K562 (cell line): ENCODE results near the gene KLHL22. TPM values are rescaled to one million over a fixed set of nuclear protein-coding genes. Genes with fewer than 3 reads are reported as not detected.
A peak's percentile ranks its signal among the peaks of the same experiment; 100 is the strongest.

ENCODE experiments used
- ATAC-seq: fragments of 200-7000 bp; cut with Tn5 transposase; 3 replicates; pipeline ENCODE4 v1.9.1; 2020; ENCODE audit warnings: moderate library complexity
- BruUV-seq: library from RNA; stranded (reverse); fragments of 400-500 nt; replicated peaks from 2 replicates; lab custom pipeline; 2021; lab: Mats Ljungman, UMichigan
- CTCF ChIA-PET: fragments of 300-600 bp; formaldehyde crosslinking; extraction: SDS; loops from one replicate; lab custom pipeline; 2021; ENCODE audit warnings: low intra/inter-chr PET ratio; lab: Yijun Ruan, JAX
- POLR2A ChIA-PET: fragments of 300-600, 350-650 bp; sonication (Branson Sonifier 250); formaldehyde crosslinking; extraction: SDS; loops from one replicate; lab custom pipeline; 2021; ENCODE audit warnings: antibody characterized with exemption, inconsistent platforms; lab: Yijun Ruan, JAX
- DNase-seq, 4 experiments: peaks; one replicate each; pipeline versions ENCODE4 v3.0.0 to v3.0.0-alpha.2; 2011 to 2018; ENCODE audit warnings: low spot score in 3 of 4, mixed read lengths in 3 of 4; ENCODE audit errors: extremely low read depth in 1 of 4
- FAIRE-seq: peaks from 2 replicates; lab custom pipeline; 2011; peaks lifted over from hg19 to GRCh38; lab: Jason Lieb, UNC
- H2AFZ ChIP-seq: 2 replicates; pipeline ENCODE4 v1.6.0; 2011; ENCODE audit warnings: low read depth, low read length, control low read depth, inconsistent platforms
- H3K27ac ChIP-seq: fragments of 200-600 bp; 3 replicates; pipeline ENCODE4 v1.8.0; 2011; ENCODE audit warnings: low read depth, mild to moderate bottlenecking, control low read depth, inconsistent platforms, low read length, moderate library complexity, mixed read lengths; ENCODE audit errors: extremely low read depth
- H3K27me3 ChIP-seq, 2 experiments: fragments of 300-600 bp in 1 of 2; 2 replicates in 1 of 2; 3 replicates in 1 of 2; pipeline versions ENCODE4 v1.6.0 to v1.8.0; 2011; ENCODE audit warnings: inconsistent platforms in 2 of 2, low read length in 2 of 2, mild to moderate bottlenecking in 1 of 2, mixed read lengths in 1 of 2, moderate library complexity in 1 of 2; ENCODE audit not compliant: control insufficient read depth in 2 of 2, insufficient read depth in 2 of 2
- H3K36me3 ChIP-seq: fragments of 300-600 bp; 3 replicates; pipeline ENCODE4 v1.8.0; 2011; ENCODE audit warnings: mild to moderate bottlenecking, low read length, inconsistent platforms; ENCODE audit not compliant: control insufficient read depth, insufficient read depth
- H3K4me1 ChIP-seq, 2 experiments: fragments of 200-600 bp in 1 of 2; replicated peaks in 1 of 2; 2 replicates in 1 of 2; 3 replicates in 1 of 2; pipeline versions ENCODE4 v1.5.1 to v1.8.0; 2011; ENCODE audit warnings: inconsistent platforms in 2 of 2, low read length in 2 of 2, mild to moderate bottlenecking in 1 of 2, mixed read lengths in 1 of 2, moderate library complexity in 1 of 2; ENCODE audit not compliant: control insufficient read depth in 2 of 2, insufficient read depth in 2 of 2
- H3K4me2 ChIP-seq: 2 replicates; pipeline ENCODE4 v1.6.1; 2011; ENCODE audit warnings: low read length, control low read depth, inconsistent platforms, mixed read lengths; ENCODE audit not compliant: insufficient read depth
- H3K4me3 ChIP-seq: fragments of 200-600 bp; sonication (generic), shearing (Covaris generic); 2 replicates; pipeline ENCODE4 v1.5.1; 2016; ENCODE audit warnings: control low read depth, inconsistent platforms
- H3K79me2 ChIP-seq: fragments of 200-600 bp; 3 replicates; pipeline ENCODE4 v1.8.0; 2011; ENCODE audit warnings: low read length, inconsistent platforms; ENCODE audit not compliant: control insufficient read depth, insufficient read depth
- H3K9ac ChIP-seq, 2 experiments: 2 replicates each; pipeline versions ENCODE4 v1.6.0 to v1.6.1; 2011; ENCODE audit warnings: low read depth in 2 of 2, low read length in 2 of 2, control low read depth in 1 of 2, inconsistent platforms in 1 of 2, mild to moderate bottlenecking in 1 of 2, mixed read lengths in 1 of 2; ENCODE audit not compliant: insufficient read depth in 1 of 2
- H3K9me1 ChIP-seq: one replicate; pipeline ENCODE4 v1.6.0; 2011; ENCODE audit warnings: inconsistent platforms, mild to moderate bottlenecking, low read length, moderate library complexity; ENCODE audit not compliant: control insufficient read depth, insufficient read depth
- H3K9me3 ChIP-seq: replicated peaks from 2 replicates; pipeline ENCODE4 v1.5.1; 2011; ENCODE audit warnings: low read depth, low read length, inconsistent platforms; ENCODE audit not compliant: control insufficient read depth, insufficient read depth
- H4K20me1 ChIP-seq: replicated peaks from 2 replicates; pipeline ENCODE4 v1.6.1; 2011; ENCODE audit warnings: low read length, inconsistent platforms, mixed read lengths; ENCODE audit not compliant: control insufficient read depth, insufficient read depth
- ATF7 ChIP-seq: fragments of 450-650 bp; IDR thresholded peaks from 2 replicates; pipeline ENCODE4 v1.7.1; 2014; ENCODE audit warnings: mild to moderate bottlenecking, moderate library complexity
- BDP1 ChIP-seq: IDR thresholded peaks from 3 replicates; pipeline ENCODE4 v1.6.1; 2011; ENCODE audit not compliant: insufficient read length, insufficient read depth
- BRD4 ChIP-seq: fragments of 200-600 bp; sonication (generic); IDR thresholded peaks from 2 replicates; pipeline ENCODE4 v1.6.1; 2017; ENCODE audit warnings: inconsistent platforms
- CEBPB ChIP-seq: fragments of 450-650 bp; IDR thresholded peaks from 2 replicates; pipeline ENCODE4 v1.6.1; 2016; ENCODE audit warnings: missing genetic modification characterization, missing compliant biosample characterization
- HINFP ChIP-seq: fragments of 450-650 bp; conservative IDR thresholded peaks from 2 replicates; pipeline ENCODE4 v1.6.1; 2016; ENCODE audit warnings: missing genetic modification characterization, low read depth, mild to moderate bottlenecking, control low read depth, missing compliant biosample characterization
- KAT2B ChIP-seq: IDR thresholded peaks from one replicate; pipeline ENCODE4 v1.6.1; 2012; ENCODE audit warnings: low read depth, mild to moderate bottlenecking, control low read depth, inconsistent platforms, low read length, moderate library complexity
- NFE2 ChIP-seq: IDR thresholded peaks from 2 replicates; pipeline ENCODE4 v1.6.1; 2014; ENCODE audit warnings: antibody characterized with exemption, low read depth
- NFE2L1 ChIP-seq: fragments of 450-650 bp; IDR thresholded peaks from 2 replicates; pipeline ENCODE4 v1.6.1; 2016; ENCODE audit warnings: missing genetic modification characterization, low read depth, mild to moderate bottlenecking, missing compliant biosample characterization, moderate library complexity, borderline replicate concordance
- POLR2A ChIP-seq: fragments of 450-650 bp; conservative IDR thresholded peaks from 2 replicates; pipeline ENCODE4 v1.6.1; 2016
- STAT5B ChIP-seq: fragments of 250-450 bp; sonication (Bioruptor Pico); IDR thresholded peaks from 2 replicates; pipeline ENCODE4 v1.8.0; 2021; ENCODE audit warnings: mild to moderate bottlenecking, inconsistent platforms
- XRCC4 ChIP-seq: IDR thresholded peaks from one replicate; pipeline ENCODE4 v1.6.1; 2011; ENCODE audit not compliant: insufficient read depth, insufficient read length; ENCODE audit errors: extremely low read depth
- ZNF398 ChIP-seq: fragments of 250-450 bp; sonication (Bioruptor Pico); IDR thresholded peaks from 2 replicates; pipeline ENCODE4 v1.8.0; 2021; ENCODE audit warnings: moderate library complexity, mild to moderate bottlenecking, inconsistent platforms
- ZNF668 ChIP-seq: fragments of 250-450 bp; sonication (Bioruptor Pico); IDR thresholded peaks from 2 replicates; pipeline ENCODE4 v1.8.0; 2022; ENCODE audit warnings: mild to moderate bottlenecking, inconsistent platforms
- WGBS: fragments of 100-300 bp; shearing (Covaris generic); methylation state at CpG from one replicate; pipeline ENCODE4 v1.1.6; 2016; ENCODE audit warnings: low coverage, mixed read lengths; ENCODE audit not compliant: insufficient coverage; ENCODE audit errors: missing lambda C conversion rate; 5-methylcytosine and 5-hydroxymethylcytosine counted together
- in situ Hi-C: fragments of 300-500 bp; cut with MboI; formaldehyde crosslinking; loops from 4 replicates; pipeline ENCODE4 v1.15.0; 2018; ENCODE audit warnings: inconsistent platforms, mixed read lengths
- intact Hi-C: fragments of 100-400 bp; cut with micrococcal nuclease; formaldehyde crosslinking; loops from 2 replicates; pipeline ENCODE4 v1.14.2; 2022
- polyA plus RNA-seq, 8 experiments: library from polyadenylated mRNA; depleted of rRNA in 4 of 8; stranded (reverse) in 5 of 8; unstranded in 3 of 8; fragments of >200 nt; fragmentation: Nextera tagmentation in 2 of 8; fragmentation: Illumina TruSeq in 1 of 8; extraction: Ambion mirVana in 2 of 8; extraction: Trizol in 1 of 8; gene quantifications; 2 replicates each; pipeline versions ENCODE4 v1.2.1 to v1.2.3, GENCODE V29; 2011 to 2014; ENCODE audit warnings: inconsistent platforms in 1 of 8, missing spikeins in 1 of 8
- total RNA-seq, 7 experiments: library from RNA; depleted of rRNA in 6 of 7; stranded (reverse); fragments of >200 nt in 6 of 7; fragmentation: Illumina TruSeq in 2 of 7; extraction: Trizol in 2 of 7; gene quantifications; 2 replicates each; pipeline versions ENCODE4 v1.2.1 to v1.2.3, GENCODE V29; 2011 to 2021; ENCODE audit warnings: low replicate concordance in 1 of 7
- TF ChIP-seq, protein P1 (sequence below): fragments of 250-450 bp; sonication (Bioruptor Pico); IDR thresholded peaks from 2 replicates; pipeline ENCODE4 v1.4.0; 2020; ENCODE audit warnings: mild to moderate bottlenecking, moderate library complexity, borderline replicate concordance
- TF ChIP-seq, protein P2 (sequence below), 2 experiments: fragments of 450-650 bp; conservative IDR thresholded peaks; 2 replicates each; pipeline ENCODE4 v1.6.1; 2017; ENCODE audit warnings: mild to moderate bottlenecking in 2 of 2, moderate library complexity in 2 of 2

KLHL22 gene
- total and polyA plus RNA-seq, 9 of the 15 experiments (the other 6 are each of a cell fraction or from before 2014, with no cell fraction given) = 1.3 to 25.6 (median 15.2) TPM

DNA sequence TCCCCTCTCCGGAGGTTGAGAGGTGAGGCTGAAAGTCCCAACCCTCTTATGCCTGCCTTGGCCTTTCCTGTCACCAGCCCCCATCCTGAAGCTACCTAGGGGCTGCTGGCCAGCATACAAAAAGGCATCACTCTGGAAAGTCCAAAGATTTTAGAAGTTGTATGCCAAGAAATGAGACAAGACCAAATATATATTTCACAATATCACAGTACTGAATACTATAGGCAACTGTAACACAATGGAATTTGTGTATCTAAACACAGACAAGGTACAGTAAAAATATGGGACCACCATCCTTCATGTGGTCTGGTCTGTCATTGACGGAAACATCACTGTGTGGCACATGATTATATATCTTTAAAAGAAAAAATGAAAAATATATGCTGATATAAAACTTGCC is 4.2 kb downstream of the KLHL22 start:
- intact Hi-C loops = no loop called here
- Histone ChIP-seq H4K20me1 (peaks cover 49% of the 10 kb centered on the region), H3K9me1 (peaks cover 14% of the 10 kb centered on the region), H3K9ac (no peak overlapping the region), H3K4me1 (peaks cover 11 to 34% of the 10 kb centered on the region in 2 experiments), H3K27ac (no peak overlapping the region), H3K36me3 (peaks cover 12% of the 10 kb centered on the region), H3K4me2 (no peak overlapping the region), H2AFZ (no peak overlapping the region), H3K27me3 (no peaks in the 10 kb centered on the region; a peak in 1 of 5 replicates), H3K9me3 (no peaks in the 10 kb centered on the region), H3K4me3 (no peak overlapping the region), H3K79me2 (peaks cover 26% of the 10 kb centered on the region)
- ChIA-PET CTCF (no interaction called here), POLR2A (interaction anchor here (0.5 to 6.2 kb wide), 9 partner anchors 9 to 1461 kb away, joined by 3 to 74 read pairs (median 4); partner anchors contain the start of genes PPM1F and ZNF74)
- ATAC-seq (no peak), DNase-seq (no peak), FAIRE-seq (no peak)
- 59% methylated on average over 2 of the region's 2 CpGs for WGBS
- in situ Hi-C loops = no loop called here
- BruUV-seq = no TSS peak
- TF ChIP-seq NFE2L1 (tag) = no peak
- TF ChIP-seq POLR2A = no peak
- TF ChIP-seq, protein P1, sequence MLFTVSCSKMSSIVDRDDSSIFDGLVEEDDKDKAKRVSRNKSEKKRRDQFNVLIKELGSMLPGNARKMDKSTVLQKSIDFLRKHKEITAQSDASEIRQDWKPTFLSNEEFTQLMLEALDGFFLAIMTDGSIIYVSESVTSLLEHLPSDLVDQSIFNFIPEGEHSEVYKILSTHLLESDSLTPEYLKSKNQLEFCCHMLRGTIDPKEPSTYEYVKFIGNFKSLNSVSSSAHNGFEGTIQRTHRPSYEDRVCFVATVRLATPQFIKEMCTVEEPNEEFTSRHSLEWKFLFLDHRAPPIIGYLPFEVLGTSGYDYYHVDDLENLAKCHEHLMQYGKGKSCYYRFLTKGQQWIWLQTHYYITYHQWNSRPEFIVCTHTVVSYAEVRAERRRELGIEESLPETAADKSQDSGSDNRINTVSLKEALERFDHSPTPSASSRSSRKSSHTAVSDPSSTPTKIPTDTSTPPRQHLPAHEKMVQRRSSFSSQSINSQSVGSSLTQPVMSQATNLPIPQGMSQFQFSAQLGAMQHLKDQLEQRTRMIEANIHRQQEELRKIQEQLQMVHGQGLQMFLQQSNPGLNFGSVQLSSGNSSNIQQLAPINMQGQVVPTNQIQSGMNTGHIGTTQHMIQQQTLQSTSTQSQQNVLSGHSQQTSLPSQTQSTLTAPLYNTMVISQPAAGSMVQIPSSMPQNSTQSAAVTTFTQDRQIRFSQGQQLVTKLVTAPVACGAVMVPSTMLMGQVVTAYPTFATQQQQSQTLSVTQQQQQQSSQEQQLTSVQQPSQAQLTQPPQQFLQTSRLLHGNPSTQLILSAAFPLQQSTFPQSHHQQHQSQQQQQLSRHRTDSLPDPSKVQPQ = no peak
- no peak for TF ChIP-seq BRD4
- TF ChIP-seq NFE2 = no peak
- no peak for TF ChIP-seq ZNF398 (CRISPR knock-in tag)
- 0 out of 2 replicates have a peak, but pooled peaks have one; percentile 12 for TF ChIP-seq STAT5B (CRISPR knock-in tag)
- TF ChIP-seq ZNF668 (CRISPR knock-in tag) = 0 out of 2 replicates have a peak, but pooled peaks have one; percentile 12
- no peak for TF ChIP-seq BDP1
- no peak for TF ChIP-seq HINFP (tag)
- peak; percentile 92 for TF ChIP-seq CEBPB (tag)
- no peak for TF ChIP-seq KAT2B
- no peak for TF ChIP-seq XRCC4
- TF ChIP-seq, protein P2, sequence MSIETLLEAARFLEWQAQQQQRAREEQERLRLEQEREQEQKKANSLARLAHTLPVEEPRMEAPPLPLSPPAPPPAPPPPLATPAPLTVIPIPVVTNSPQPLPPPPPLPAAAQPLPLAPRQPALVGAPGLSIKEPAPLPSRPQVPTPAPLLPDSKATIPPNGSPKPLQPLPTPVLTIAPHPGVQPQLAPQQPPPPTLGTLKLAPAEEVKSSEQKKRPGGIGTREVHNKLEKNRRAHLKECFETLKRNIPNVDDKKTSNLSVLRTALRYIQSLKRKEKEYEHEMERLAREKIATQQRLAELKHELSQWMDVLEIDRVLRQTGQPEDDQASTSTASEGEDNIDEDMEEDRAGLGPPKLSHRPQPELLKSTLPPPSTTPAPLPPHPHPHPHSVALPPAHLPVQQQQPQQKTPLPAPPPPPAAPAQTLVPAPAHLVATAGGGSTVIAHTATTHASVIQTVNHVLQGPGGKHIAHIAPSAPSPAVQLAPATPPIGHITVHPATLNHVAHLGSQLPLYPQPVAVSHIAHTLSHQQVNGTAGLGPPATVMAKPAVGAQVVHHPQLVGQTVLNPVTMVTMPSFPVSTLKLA (conservative IDR thresholded peaks at IDR 0.05) = no peak
- TF ChIP-seq ATF7 = no peak
